ENCODE data around the gene ARMC8.

The ARMC8 gene

DNA sequence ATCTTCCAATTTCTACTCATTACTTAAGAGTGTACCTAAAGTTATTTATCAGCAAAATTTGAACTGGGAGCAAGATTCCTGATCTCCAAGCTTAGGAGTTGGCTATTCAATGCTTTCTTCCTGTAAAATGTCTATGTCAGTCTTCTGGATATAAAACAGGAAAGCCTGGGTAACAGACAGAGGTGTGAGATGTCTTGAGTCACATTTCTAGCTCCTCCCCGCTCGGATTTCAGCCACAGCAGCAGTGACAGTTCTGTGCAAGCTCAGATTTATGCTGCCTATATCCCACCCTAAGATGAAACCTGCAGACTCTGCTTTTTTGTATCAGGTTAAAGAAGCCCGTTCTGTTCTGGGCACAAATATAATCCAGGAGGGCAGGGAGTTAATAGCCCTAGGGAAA is 2.1 kb upstream of the ARMC8 start:
- Histone ChIP-seq H3K9me3 (ENCODE audit: low read length) (no peaks in the 10 kb centered on the region), H3K9ac (ENCODE audit: low read length) (no peak overlapping the region), H2AFZ (ENCODE audit: low read length) (no peak overlapping the region), H3F3A (ENCODE audit: insufficient read depth, low read length) (no peaks in the 10 kb centered on the region), H3K4me3 (ENCODE audit: low read depth, low read length, poor library complexity, severe bottlenecking) (no peak overlapping the region), H3K4me2 (ENCODE audit: low read length) (no peak overlapping the region), H3K79me2 (ENCODE audit: insufficient read depth, low read length) (peaks cover 26% of the 10 kb centered on the region), H3K36me3 (ENCODE audit: insufficient read depth, low read length) (peaks cover 5% of the 10 kb centered on the region; the same call in 1 of the 2 replicates), H3K27ac (ENCODE audit: low read depth, low read length, poor library complexity, severe bottlenecking) (no peak overlapping the region), H3K9me2 (ENCODE audit: low read depth, low read length) (no peaks in the 10 kb centered on the region), H3K4me1 (ENCODE audit: insufficient read depth, low read length, severe bottlenecking) (peaks cover 25% of the 10 kb centered on the region), H3K27me3 (ENCODE audit: insufficient read depth, low read length) (no peaks in the 10 kb centered on the region), H4K20me1 (ENCODE audit: insufficient read depth, low read length) (no peaks in the 10 kb centered on the region)
- TF ChIP-seq CTCF (IDR thresholded peaks at IDR 0.05; ENCODE audit: low read length): no peak
- TF ChIP-seq EZH2 (IDR thresholded peaks at IDR 0.05; ENCODE audit: borderline replicate concordance, low read length): no peak

DNA sequence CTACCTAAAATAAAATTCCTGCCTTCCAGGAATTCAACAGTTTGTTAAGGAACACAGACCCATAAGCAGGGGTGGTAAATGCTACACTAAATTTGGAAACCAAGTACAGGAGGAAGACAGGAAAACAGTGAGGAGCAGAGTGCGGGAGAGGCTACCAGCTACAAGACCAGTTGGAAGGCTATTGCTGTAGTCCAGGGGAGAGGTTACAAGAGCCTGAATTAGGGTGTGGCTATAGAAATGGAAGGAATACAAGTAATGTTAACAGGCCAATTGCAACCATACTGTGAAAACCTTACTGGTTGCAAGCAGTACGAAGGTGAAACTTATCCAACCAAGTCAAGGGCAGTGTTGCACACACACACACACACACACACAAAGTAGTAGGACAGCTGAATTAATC is 880 bp upstream of the ARMC8 start:
- H3K27me3 ChIP-seq (ENCODE audit: insufficient read depth, low read length): no peaks in the 10 kb centered on the region

GRCh38 chr3:138186803-138187295 is 252 bp upstream of the ARMC8 start:
- Histone ChIP-seq H3K9ac (ENCODE audit: low read length) (peak overlapping the region; percentile 72), H3K4me2 (ENCODE audit: low read length) (peak overlapping the region; percentile 68), H2AFZ (ENCODE audit: low read length) (peak overlapping the region; percentile 66), H3K4me1 (ENCODE audit: insufficient read depth, low read length, severe bottlenecking) (peaks cover 25% of the 10 kb centered on the region), H3K79me2 (ENCODE audit: insufficient read depth, low read length) (peaks cover 42% of the 10 kb centered on the region), H3K36me3 (ENCODE audit: insufficient read depth, low read length) (peaks cover 19% of the 10 kb centered on the region), H3F3A (ENCODE audit: insufficient read depth, low read length) (no peaks in the 10 kb centered on the region), H3K9me2 (ENCODE audit: low read depth, low read length) (no peaks in the 10 kb centered on the region), H3K27me3 (ENCODE audit: insufficient read depth, low read length) (no peaks in the 10 kb centered on the region), H3K27ac (ENCODE audit: low read depth, low read length, poor library complexity, severe bottlenecking) (peak overlapping the region; percentile 57), H3K4me3 (ENCODE audit: low read depth, low read length, poor library complexity, severe bottlenecking) (peak overlapping the region; percentile 91), H4K20me1 (ENCODE audit: insufficient read depth, low read length) (no peaks in the 10 kb centered on the region), H3K9me3 (ENCODE audit: low read length) (no peaks in the 10 kb centered on the region)
- TF ChIP-seq EZH2 (IDR thresholded peaks at IDR 0.05; ENCODE audit: borderline replicate concordance, low read length) (no peak), CTCF (IDR thresholded peaks at IDR 0.05; ENCODE audit: low read length) (no peak)

More for the DNA sequence above, 880 bp upstream of the ARMC8 start:
- Histone ChIP-seq H3K4me3 (ENCODE audit: low read depth, low read length, poor library complexity, severe bottlenecking) (peak overlapping the region; percentile 91), H3K4me1 (ENCODE audit: insufficient read depth, low read length, severe bottlenecking) (peaks cover 25% of the 10 kb centered on the region), H3K79me2 (ENCODE audit: insufficient read depth, low read length) (peaks cover 36% of the 10 kb centered on the region), H2AFZ (ENCODE audit: low read length) (peak overlapping the region; percentile 66; the same call in 1 of the 2 replicates), H3K36me3 (ENCODE audit: insufficient read depth, low read length) (peaks cover 13% of the 10 kb centered on the region), H3K9me2 (ENCODE audit: low read depth, low read length) (no peaks in the 10 kb centered on the region), H4K20me1 (ENCODE audit: insufficient read depth, low read length) (no peaks in the 10 kb centered on the region), H3K9me3 (ENCODE audit: low read length) (no peaks in the 10 kb centered on the region), H3K27ac (ENCODE audit: low read depth, low read length, poor library complexity, severe bottlenecking) (no peak overlapping the region), H3K9ac (ENCODE audit: low read length) (peak overlapping the region; percentile 72; the same call in 1 of the 2 replicates), H3K4me2 (ENCODE audit: low read length) (peak overlapping the region; percentile 68), H3F3A (ENCODE audit: insufficient read depth, low read length) (no peaks in the 10 kb centered on the region)
- TF ChIP-seq EZH2 (IDR thresholded peaks at IDR 0.05; ENCODE audit: borderline replicate concordance, low read length) (no peak), CTCF (IDR thresholded peaks at IDR 0.05; ENCODE audit: low read length) (no peak)

All from OCI-LY1 (cell line).